Measurements from ENCODE around the gene NAGLU. TPM values are rescaled to one million over a fixed set of nuclear protein-coding genes. Genes with fewer than 3 reads are reported as not detected.

Gene NAGLU
- total and polyA plus RNA-seq, 2 of the 13 experiments (the other 11 are each of a cell fraction or from before 2014, with no cell fraction given) = 28.2 to 40.1 TPM

GRCh38 chr17:42541041-42541833, 5.2 kb downstream of the NAGLU start (continued):
- no peak; the same call in 1 of the 2 replicates for TF ChIP-seq ZNF280B (CRISPR knock-in tag; IDR thresholded peaks at IDR 0.05; ENCODE audit: borderline replicate concordance)
- TF ChIP-seq AKNA (CRISPR knock-in tag; IDR thresholded peaks at IDR 0.05; ENCODE audit: borderline replicate concordance) = 0 out of 2 replicates have a peak, but pooled peaks have one; percentile 44
- TF ChIP-seq ARHGAP35 (CRISPR knock-in tag; IDR thresholded peaks at IDR 0.05; ENCODE audit: borderline replicate concordance) = peak; percentile 39; the same call in 1 of the 2 replicates
- 0 out of 2 replicates have a peak, but pooled peaks have one; percentile 51 for TF ChIP-seq BRCA1 (CRISPR knock-in tag; IDR thresholded peaks at IDR 0.05)
- no peak for TF ChIP-seq ZUFSP (CRISPR knock-in tag; IDR thresholded peaks at IDR 0.05; ENCODE audit: borderline replicate concordance)
- TF ChIP-seq TCF12 (IDR thresholded peaks at IDR 0.05) = no peak
- TF ChIP-seq TCF12 (CRISPR knock-in tag; IDR thresholded peaks at IDR 0.05) = no peak; the same call in 1 of the 2 replicates
- TF ChIP-seq TARDBP (CRISPR knock-in tag; IDR thresholded peaks at IDR 0.05) = peak; percentile 36; the same call in 1 of the 2 replicates
- TF ChIP-seq SNAI1 (CRISPR knock-in tag; IDR thresholded peaks at IDR 0.05; ENCODE audit: borderline replicate concordance) = 0 out of 2 replicates have a peak, but pooled peaks have one; percentile 5
- peak; percentile 49; the same call in 1 of the 2 replicates for TF ChIP-seq ZFP82 (CRISPR knock-in tag; IDR thresholded peaks at IDR 0.05; ENCODE audit: borderline replicate concordance)
- TF ChIP-seq ZSCAN30 (CRISPR knock-in tag; IDR thresholded peaks at IDR 0.05) = no peak
- peak; percentile 83 for TF ChIP-seq IRF9 (CRISPR knock-in tag; IDR thresholded peaks at IDR 0.05; ENCODE audit: borderline replicate concordance)
- peak; percentile 72 for TF ChIP-seq BCL3 (CRISPR knock-in tag; IDR thresholded peaks at IDR 0.05)
- 0 out of 2 replicates have a peak, but pooled peaks have one; percentile 26 for TF ChIP-seq BCL6 (CRISPR knock-in tag; IDR thresholded peaks at IDR 0.05)
- TF ChIP-seq CBX1 (IDR thresholded peaks at IDR 0.05; ENCODE audit: low read depth) = peak; percentile 27
- TF ChIP-seq ZNF205 (CRISPR knock-in tag; IDR thresholded peaks at IDR 0.05) = 0 out of 2 replicates have a peak, but pooled peaks have one; percentile 69

Data from HepG2 (cell line).